Stimulated activated naive CD8-positive, alpha-beta T cell treated with anti-CD3 and anti-CD28 coated beads, Interleukin-15, Interleukin-2, amounts not matched to agents 100 ng/mL and 50 ng/mL, for 24 hours (primary cell): ENCODE data around the gene IL22RA1.

Source experiments
- H3K27ac Mint-ChIP-seq: one replicate; pipeline ENCODE4 v1.8.0; 2021; ENCODE audit warnings: mild to moderate bottlenecking, mixed read lengths
- H3K27me3 Mint-ChIP-seq: one replicate; pipeline ENCODE4 v1.8.0; 2021; ENCODE audit warnings: mixed read lengths
- H3K36me3 Mint-ChIP-seq: one replicate; pipeline ENCODE4 v1.8.0; 2021; ENCODE audit warnings: low read depth, mixed read lengths
- H3K4me1 Mint-ChIP-seq: one replicate; pipeline ENCODE4 v1.8.0; 2021; ENCODE audit warnings: low read depth, mixed read lengths
- H3K4me3 Mint-ChIP-seq: one replicate; pipeline ENCODE4 v1.8.0; 2021; ENCODE audit warnings: mild to moderate bottlenecking, mixed read lengths
- H3K9me3 Mint-ChIP-seq: one replicate; pipeline ENCODE4 v1.8.0; 2021; ENCODE audit warnings: mixed read lengths

The IL22RA1 gene

GRCh38 chr1:24081190-24081589 is 61.8 kb downstream of the IL22RA1 start:
- H3K4me3 Mint-ChIP-seq, result no peak overlapping the region
- no peaks in the 10 kb centered on the region for H3K9me3 Mint-ChIP-seq
- no peaks in the 10 kb centered on the region for H3K36me3 Mint-ChIP-seq
- H3K4me1 Mint-ChIP-seq, result no peaks in the 10 kb centered on the region
- no peak overlapping the region for H3K27ac Mint-ChIP-seq
- no peaks in the 10 kb centered on the region for H3K27me3 Mint-ChIP-seq

DNA sequence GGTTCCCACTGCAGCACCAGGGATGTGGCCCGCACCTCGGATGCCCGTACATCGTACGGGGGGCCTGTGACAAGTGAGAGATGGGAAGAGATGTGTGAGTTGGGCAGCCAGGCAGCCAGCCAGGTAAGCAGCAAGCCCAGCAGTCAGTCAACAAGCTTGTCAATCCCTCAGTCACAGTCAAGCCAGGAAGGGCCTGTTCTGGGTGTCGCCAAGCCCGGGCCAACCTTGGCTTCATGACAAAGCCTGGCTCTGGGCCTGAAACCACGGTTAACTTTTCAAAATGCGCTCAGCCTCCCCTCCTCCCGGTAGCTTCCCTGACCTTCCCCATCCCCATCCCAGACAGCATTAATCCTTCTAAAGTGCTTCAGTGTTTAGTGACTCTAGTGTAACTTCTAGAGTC is 62.8 kb downstream of the IL22RA1 start:
- no peak overlapping the region for H3K27ac Mint-ChIP-seq
- no peaks in the 10 kb centered on the region for H3K9me3 Mint-ChIP-seq
- no peak overlapping the region for H3K4me3 Mint-ChIP-seq
- H3K27me3 Mint-ChIP-seq, result no peaks in the 10 kb centered on the region
- H3K4me1 Mint-ChIP-seq, result no peaks in the 10 kb centered on the region
- H3K36me3 Mint-ChIP-seq, result no peaks in the 10 kb centered on the region

GRCh38 chr1:24077278-24077978 is 65.5 kb downstream of the IL22RA1 start:
- Mint-ChIP-seq H3K4me1 (no peaks in the 10 kb centered on the region), H3K36me3 (no peaks in the 10 kb centered on the region), H3K9me3 (no peaks in the 10 kb centered on the region), H3K27ac (no peak overlapping the region), H3K27me3 (no peaks in the 10 kb centered on the region), H3K4me3 (no peak overlapping the region)

DNA sequence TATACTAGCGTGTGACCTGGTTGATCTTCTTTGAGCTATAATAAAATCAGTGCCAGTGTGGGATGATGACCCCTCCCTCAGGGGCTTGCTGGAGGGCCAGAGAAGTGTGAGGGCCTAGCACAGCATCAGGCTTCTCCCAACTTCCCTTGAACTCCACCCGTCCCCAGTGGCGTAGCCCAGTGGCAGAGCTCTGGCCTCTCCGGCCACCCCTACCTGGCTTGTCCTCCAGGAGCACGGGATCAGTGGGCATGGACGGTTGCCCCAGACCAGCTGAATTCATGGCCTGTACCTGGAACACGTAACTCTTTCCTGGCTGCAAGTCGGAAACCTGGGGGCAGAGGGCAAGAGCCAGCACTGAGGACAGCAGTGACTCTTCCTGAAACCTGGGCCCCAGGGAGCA is 67.0 kb downstream of the IL22RA1 start:
- no peaks in the 10 kb centered on the region for H3K4me1 Mint-ChIP-seq
- H3K9me3 Mint-ChIP-seq, result no peaks in the 10 kb centered on the region
- no peaks in the 10 kb centered on the region for H3K36me3 Mint-ChIP-seq
- H3K27ac Mint-ChIP-seq, result no peak overlapping the region
- H3K27me3 Mint-ChIP-seq, result no peaks in the 10 kb centered on the region
- no peak overlapping the region for H3K4me3 Mint-ChIP-seq

- no peak overlapping the region for H3K27ac Mint-ChIP-seq
- no peaks in the 10 kb centered on the region for H3K9me3 Mint-ChIP-seq
- no peaks in the 10 kb centered on the region for H3K27me3 Mint-ChIP-seq
- no peak overlapping the region for H3K4me3 Mint-ChIP-seq
- H3K4me1 Mint-ChIP-seq, result no peaks in the 10 kb centered on the region
- no peaks in the 10 kb centered on the region for H3K36me3 Mint-ChIP-seq
Measured at GRCh38 chr1:24075590-24075854, 67.4 kb downstream of the IL22RA1 start.

- Mint-ChIP-seq H3K4me3 (no peak overlapping the region), H3K9me3 (no peaks in the 10 kb centered on the region), H3K4me1 (no peaks in the 10 kb centered on the region)
Measured at GRCh38 chr1:24074817-24075589, 67.9 kb downstream of the IL22RA1 start.

DNA sequence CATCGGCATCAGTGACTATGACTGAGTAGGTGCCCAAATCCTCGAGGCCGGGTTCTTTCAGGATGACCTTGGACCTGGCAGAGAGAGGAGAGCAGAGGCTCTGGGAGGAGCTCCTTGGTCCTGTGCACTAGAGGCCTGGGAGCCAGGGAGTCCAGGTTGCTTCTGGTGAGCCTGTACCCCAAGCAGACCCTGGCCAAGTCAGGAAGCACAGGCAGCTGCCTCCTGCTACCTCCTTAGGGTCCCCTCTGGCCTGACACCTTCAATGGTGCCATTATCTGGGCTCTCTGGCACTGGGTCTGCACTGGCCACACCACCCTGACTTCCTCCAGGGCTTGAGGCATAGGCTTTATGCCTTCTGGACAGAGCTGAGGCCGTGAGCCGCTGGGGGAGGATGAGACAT is 68.7 kb downstream of the IL22RA1 start:
- Mint-ChIP-seq H3K36me3 (no peaks in the 10 kb centered on the region), H3K4me3 (no peak overlapping the region), H3K4me1 (no peaks in the 10 kb centered on the region), H3K27me3 (peaks cover under 1% of the 10 kb centered on the region), H3K27ac (no peak overlapping the region), H3K9me3 (no peaks in the 10 kb centered on the region)

More at GRCh38 chr1:24074817-24075589, 67.9 kb downstream of the IL22RA1 start:
- no peak overlapping the region for H3K27ac Mint-ChIP-seq
- no peaks in the 10 kb centered on the region for H3K27me3 Mint-ChIP-seq
- H3K36me3 Mint-ChIP-seq, result no peaks in the 10 kb centered on the region

- Mint-ChIP-seq H3K27me3 (peaks cover 3% of the 10 kb centered on the region), H3K27ac (no peak overlapping the region), H3K4me3 (no peak overlapping the region), H3K4me1 (no peaks in the 10 kb centered on the region), H3K9me3 (no peaks in the 10 kb centered on the region), H3K36me3 (no peaks in the 10 kb centered on the region)
Measured at GRCh38 chr1:24071941-24072340, 71.0 kb downstream of the IL22RA1 start.

DNA sequence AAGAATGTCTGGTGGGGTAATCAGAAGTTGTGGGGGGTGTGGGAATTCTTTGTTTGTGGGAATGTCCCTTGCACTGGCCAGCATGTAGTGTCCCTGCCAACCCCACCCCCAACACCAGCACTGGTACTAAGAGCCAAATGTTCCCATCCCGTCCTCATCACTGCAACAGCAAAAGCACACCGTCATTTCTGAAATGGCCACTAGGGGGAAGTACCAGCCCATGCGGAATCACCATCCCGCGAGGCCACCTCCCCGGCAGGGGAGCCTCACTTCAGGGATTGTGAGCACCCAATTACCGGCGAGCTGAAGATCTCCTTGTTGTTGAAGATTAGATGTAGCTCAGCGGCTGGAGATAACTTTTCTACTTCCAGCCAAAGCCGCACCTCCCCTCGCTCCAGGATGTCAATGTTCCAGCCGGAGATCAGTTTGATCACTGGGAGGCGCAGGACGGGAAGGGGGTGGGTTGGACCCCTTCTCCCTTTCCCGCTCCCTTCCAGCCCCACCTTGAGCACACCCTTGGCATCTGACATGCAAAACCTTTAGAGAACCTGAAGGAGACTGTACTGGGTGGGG is 72.0 kb downstream of the IL22RA1 start:
- H3K27ac Mint-ChIP-seq, result no peak overlapping the region
- H3K9me3 Mint-ChIP-seq, result no peaks in the 10 kb centered on the region
- H3K4me3 Mint-ChIP-seq, result no peak overlapping the region
- no peaks in the 10 kb centered on the region for H3K36me3 Mint-ChIP-seq
- H3K27me3 Mint-ChIP-seq, result peaks cover 3% of the 10 kb centered on the region
- H3K4me1 Mint-ChIP-seq, result no peaks in the 10 kb centered on the region

DNA sequence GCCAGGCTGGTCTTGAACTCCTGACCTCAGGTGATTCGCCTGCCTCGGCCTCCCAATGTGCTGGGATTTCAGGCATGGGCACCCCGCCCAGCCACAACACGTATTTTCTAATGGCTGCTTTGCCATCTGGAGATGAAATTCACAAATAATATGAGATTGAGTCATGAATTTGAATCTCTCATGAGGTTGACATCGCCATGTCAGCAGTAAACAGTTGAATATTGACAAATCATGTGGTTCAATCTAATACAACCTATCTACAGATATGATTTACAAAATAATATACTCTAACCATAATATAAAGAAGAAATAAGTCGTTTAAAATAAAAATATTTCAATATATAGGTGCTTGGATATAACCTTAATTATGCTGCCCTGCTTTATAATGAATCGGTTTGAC is 73.1 kb downstream of the IL22RA1 start:
- Mint-ChIP-seq H3K27me3 (peaks cover 3% of the 10 kb centered on the region), H3K9me3 (no peaks in the 10 kb centered on the region), H3K4me3 (no peak overlapping the region), H3K27ac (no peak overlapping the region), H3K4me1 (no peaks in the 10 kb centered on the region), H3K36me3 (no peaks in the 10 kb centered on the region)
